IPS-11a (cell line): ENCODE data around the gene CAMK2D.
"Not testable (repeated sequence)": the region's sequence is repeated elsewhere in the genome, so short reads cannot be mapped to it uniquely, and the experiment has no call there.

Source experiments
- H3K4me3 ChIP-seq: one replicate; pipeline ENCODE4 v1.5.1; 2013; ENCODE audit warnings: low read depth, low read length, control low read depth

The CAMK2D gene

DNA sequence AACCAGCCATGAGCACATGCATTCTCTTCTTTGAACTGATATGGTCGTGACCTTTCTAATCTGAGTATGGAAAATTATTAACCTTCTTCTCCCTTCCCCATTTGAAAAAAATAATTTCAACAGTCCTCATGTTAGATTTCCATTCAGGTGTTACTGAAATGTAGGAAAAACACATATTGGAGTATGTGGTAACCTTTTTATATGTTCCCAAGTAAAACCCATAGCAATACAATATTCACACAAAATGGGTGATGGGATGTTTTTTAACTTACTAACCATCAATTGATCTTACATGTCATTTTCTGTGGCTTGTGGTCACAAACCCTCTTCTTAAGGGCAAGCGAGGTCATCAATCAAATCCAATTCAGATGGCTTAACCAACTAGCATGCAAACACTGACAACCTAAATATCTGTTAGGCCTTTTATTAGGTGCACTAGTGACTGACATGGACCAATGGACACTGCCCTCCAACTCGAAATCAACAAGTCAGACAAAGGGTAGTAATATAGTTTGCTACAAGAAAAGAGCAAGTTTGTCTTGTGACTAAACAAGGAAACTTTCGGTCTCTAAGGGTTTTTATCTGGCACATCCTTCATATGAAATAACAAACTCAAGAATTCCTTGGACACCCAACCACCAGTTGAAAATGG, 74.3 kb downstream of the CAMK2D start:
- no peak overlapping the region for H3K4me3 ChIP-seq

DNA sequence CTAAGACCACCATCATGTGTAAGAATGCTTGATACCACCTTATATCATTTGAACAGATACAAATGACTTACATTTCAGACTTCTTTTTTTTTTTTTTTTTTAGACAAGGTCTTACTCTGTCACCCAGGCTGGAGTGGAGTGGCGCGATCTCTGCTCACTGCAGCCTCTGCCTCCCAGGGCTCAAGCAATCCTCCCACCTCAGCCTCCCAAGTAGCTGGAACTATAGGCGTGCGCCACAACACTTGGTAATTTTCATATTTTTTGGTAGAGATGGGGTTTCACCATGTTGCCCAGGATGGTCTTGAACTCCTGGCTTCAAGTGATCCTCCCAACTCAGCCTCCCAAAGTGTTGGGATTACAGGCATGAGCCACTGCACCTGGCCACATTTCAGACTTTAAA, 76.4 kb downstream of the CAMK2D start:
- not testable (repeated sequence) for H3K4me3 ChIP-seq

DNA sequence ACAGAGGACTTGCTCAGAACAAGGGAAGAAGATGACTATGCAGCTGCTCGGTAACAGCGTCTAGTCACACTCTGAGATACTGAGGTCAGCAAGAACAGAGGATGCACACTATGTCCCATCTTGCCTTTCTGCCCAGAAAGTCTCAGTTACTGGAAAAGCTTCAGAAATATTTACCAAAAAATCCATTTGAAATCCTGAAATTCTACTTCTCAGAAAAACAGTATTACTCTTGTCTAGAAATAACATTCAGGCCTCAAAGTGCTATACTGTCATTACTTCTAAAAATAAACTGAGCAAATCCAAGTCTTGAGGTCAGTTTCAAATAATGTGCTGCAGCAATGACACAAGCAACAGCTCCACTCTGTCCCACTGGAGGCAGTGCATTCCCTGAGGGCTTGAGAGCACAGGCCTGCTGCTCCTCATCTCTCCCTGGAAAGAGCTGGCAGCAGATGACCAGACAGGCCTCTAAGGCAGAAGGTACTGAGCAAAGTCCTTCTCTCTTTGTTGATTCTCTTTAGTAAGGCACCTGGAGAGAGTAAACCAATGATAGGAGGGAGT, 76.9 kb downstream of the CAMK2D start:
- no peak overlapping the region for H3K4me3 ChIP-seq

- no peak overlapping the region for H3K4me3 ChIP-seq
These were observed 78.6 kb downstream of the CAMK2D start for GRCh38 chr4:113682730-113683537.

- H3K4me3 ChIP-seq = no peak overlapping the region
These were observed 82.9 kb downstream of the CAMK2D start for GRCh38 chr4:113678641-113679040.

DNA sequence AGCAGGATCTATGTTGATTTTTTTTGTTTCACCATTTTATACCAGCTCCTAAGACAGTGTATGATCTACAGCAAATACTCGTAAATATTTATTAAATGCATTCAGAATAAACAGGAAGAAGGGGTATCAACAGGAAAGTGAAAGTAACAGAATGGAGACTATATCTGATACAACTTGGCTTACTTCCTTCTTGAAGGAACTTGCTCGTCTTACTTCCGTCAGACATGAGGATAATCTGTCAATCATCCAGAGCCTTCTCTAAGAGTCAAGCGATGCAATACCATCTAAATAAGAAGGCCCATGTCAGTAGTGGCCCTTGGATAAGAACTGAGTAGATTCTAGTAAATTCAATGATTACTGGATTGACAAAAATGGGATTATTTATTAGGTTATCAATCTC, 84.2 kb downstream of the CAMK2D start:
- H3K4me3 ChIP-seq = no peak overlapping the region

DNA sequence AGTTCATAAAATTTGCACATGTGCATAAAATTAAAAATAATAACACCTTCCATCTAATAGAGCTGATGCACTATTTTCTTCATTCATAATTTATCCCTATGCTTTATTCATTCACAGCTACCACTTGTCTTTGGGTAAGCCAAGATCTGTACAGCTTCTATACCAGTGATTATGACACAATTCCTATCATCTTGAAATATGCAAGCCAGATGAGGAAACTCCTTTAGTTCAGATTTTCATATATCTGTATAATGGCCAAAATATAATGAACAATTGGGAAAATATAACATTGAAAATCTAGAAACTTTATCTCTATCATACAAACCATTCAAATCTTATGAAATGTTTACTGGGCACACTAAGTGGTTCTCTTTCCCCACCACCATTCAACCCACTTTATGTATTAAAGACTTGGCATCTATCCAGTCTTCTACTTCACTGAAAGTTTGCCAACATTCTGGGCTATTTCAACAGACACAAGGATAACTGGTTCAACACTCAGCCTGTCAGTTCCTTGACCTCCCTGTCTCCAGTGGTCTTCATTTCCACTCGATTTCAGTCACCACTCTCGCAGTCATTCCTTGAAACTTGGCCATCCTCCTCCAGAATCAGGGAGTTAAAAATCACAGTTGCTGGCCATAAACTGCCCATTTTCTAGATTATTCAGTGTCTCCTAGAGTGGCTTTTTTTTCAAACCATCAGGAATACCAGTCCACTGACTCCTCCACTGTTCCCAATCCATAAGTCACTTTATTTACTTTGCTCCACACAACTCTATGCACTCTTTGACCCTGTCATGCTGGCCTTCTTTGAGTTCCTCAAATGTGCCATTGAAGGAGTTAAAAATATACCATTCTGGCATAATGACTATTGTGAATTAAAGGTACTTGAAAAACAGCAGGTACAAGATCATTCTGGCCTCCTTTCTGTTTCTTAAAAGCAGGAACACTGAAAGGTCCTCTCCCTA, 85.5 kb downstream of the CAMK2D start:
- no peak overlapping the region for H3K4me3 ChIP-seq

DNA sequence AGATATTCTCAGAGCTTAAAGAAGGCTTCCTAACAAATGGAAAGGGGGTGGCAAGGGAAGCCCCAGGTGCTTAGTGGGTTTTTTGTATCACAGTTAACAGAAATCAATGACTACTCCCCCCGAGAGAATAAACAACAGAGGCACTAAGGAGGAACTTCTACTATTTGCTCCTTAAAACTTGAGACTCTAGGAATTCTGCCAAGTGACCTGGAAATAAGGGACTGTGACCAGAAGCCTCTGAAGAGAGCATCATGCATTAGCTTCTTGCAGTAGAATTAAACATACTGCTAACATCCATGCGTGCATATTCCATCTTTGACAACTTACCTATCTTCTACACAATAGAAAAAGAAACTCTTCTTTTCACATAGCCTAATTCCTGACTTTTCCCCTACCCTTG, 86.8 kb downstream of the CAMK2D start:
- H3K4me3 ChIP-seq = no peak overlapping the region

DNA sequence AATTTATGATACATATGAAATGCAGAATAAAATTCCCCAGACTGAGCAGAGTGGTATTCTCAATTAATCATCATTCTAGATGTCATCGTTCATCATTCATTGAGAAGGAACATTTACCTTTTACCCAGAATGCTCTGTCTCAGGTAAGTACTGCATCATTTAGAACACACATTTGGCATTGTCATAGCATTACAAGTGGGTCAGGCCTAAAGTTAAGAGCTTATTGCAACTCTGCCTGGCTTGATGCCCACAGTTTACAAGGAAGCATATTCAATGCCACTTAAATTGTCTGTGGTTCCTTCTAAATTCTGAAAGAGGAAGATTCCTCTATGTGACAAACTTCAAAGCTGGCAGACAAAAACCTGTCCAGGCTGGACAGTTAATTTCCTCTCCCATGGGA, 87.3 kb downstream of the CAMK2D start:
- H3K4me3 ChIP-seq = no peak overlapping the region

- no peak overlapping the region for H3K4me3 ChIP-seq
These were observed 88.1 kb downstream of the CAMK2D start for GRCh38 chr4:113673450-113673849.

DNA sequence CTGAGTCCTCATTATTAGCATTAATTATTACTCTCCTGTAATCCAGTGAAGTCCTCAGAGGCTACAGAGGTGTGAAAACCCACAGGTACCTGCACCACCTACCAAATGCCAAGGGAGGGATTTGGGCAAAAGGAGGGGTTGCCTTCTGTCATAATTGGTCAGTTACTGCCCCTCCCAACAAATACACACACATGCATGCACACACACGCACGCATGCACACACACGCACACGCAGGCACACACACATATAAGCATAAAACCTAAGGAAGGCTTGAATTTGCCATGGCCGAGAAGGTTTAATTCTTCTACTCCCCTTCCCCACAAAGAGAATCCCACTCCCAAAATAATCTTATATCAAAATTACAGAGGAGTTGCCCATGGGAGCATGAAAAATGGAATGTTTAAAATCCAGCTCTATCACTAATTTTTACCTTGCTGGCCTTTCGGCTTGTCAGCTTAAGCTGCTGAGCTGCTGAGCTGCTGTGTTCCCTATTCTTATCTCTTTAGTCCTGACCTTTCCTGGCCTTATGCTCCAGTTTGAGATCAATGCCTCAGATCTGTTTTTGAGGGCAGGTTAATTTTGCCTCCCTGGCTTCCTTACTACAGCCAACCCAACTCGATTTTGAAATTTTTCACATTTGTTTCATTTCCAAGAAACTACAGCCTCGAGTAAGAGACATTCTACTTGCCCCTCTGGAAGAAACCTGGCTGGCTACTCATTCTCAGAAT, 95.0 kb downstream of the CAMK2D start:
- H3K4me3 ChIP-seq = no peak overlapping the region

- no peak overlapping the region for H3K4me3 ChIP-seq
These were observed 96.5 kb downstream of the CAMK2D start for GRCh38 chr4:113665036-113665435.

GRCh38 chr4:113662581-113662980, 99.0 kb downstream of the CAMK2D start:
- no peak overlapping the region for H3K4me3 ChIP-seq

DNA sequence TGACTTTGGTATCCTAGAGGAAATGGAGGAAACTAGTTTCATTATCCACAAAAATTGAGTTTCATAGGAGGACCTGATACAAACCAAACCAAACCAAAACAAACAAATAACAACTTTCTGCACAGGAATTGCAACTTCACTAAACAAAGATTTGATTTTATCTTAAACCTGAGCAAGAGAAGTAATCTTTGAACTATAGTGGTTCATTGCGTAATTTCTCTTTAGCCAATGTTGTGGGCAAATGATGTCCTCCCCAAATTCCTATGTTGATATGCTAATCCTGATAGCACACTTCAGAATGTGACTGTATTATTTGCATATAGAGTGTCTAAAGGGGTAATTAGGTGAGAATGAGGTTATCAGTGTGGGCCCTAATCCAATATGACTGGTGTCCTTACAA, 102.4 kb downstream of the CAMK2D start:
- no peak overlapping the region for H3K4me3 ChIP-seq

DNA sequence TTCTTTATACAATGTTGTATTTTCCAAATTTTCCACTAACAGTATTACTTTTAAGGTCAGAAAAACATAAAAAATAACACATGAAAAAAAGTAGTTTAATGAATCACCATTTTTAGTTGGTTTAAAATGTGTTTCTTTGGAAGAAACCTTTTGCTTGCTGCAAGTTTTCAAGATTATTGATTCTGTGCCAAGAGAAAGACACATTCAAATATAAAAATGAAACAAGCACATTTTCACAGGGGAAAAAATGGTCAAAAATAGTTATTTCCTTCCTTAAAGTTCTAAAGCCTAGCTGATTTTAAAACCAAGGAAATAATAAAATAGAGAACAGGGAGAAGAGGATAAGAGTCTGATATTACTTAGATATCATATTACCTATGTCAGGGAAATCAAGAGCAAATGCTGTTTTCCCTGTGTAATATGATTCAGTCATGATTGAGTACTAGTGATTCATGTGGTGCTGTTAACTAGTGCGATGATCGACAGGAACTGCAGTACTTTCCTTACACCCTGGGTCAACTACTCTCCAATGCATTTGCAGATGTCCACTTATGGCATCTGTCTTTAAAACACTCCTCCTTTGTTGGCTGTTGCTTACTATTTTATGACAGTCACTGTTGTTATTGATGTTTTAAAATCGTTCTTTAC, 103.8 kb downstream of the CAMK2D start:
- no peak overlapping the region for H3K4me3 ChIP-seq

- H3K4me3 ChIP-seq = no peak overlapping the region
These were observed 107.7 kb downstream of the CAMK2D start for GRCh38 chr4:113653871-113654270.

DNA sequence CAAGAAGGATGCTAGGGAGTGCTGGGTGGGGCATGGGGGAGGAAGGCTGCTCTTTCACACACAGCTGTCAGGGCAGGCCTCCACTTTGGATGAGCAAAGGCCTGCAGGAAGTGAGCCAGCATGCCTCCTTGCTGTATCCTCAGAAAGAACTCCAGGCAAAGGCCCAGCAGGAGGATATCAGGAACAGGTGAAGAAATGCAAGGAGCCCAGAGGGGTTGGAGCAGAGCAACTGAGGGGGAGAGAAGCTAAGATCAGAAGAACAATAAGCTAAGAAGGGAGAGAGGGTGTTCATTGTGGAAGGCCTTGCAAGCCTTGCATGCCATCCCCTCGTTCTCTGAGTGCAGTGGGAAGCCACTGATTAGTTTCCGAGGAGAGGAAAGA, 115.1 kb downstream of the CAMK2D start:
- H3K4me3 ChIP-seq = no peak overlapping the region

GRCh38 chr4:113645771-113646441, 115.6 kb downstream of the CAMK2D start:
- no peak overlapping the region for H3K4me3 ChIP-seq

- H3K4me3 ChIP-seq = no peak overlapping the region
These were observed 116.2 kb downstream of the CAMK2D start for GRCh38 chr4:113645288-113645687.
